H9 (cell line): ENCODE results near the gene FXYD4. TPM values are rescaled to one million over a fixed set of nuclear protein-coding genes. Genes with fewer than 3 reads are reported as not detected.
A peak's percentile ranks its signal among the peaks of the same experiment; 100 is the strongest.

Experiments used
- DNase-seq: peaks from one replicate; pipeline ENCODE4 v3.0.0-alpha.2; 2017
- H2AFZ ChIP-seq: one replicate; pipeline ENCODE4 v1.6.1; 2013; ENCODE audit warnings: mild to moderate bottlenecking, low read length, control low read depth, moderate library complexity
- H2AK5ac ChIP-seq: 2 replicates; pipeline ENCODE4 v1.6.1; 2013; ENCODE audit warnings: low read length, control low read depth, mixed read lengths; ENCODE audit not compliant: insufficient read length
- H2BK120ac ChIP-seq: one replicate; pipeline ENCODE4 v1.6.1; 2013; ENCODE audit warnings: low read depth, mild to moderate bottlenecking, low read length, control low read depth, inconsistent platforms; ENCODE audit not compliant: poor library complexity, severe bottlenecking
- H2BK12ac ChIP-seq: 2 replicates; pipeline ENCODE4 v1.6.1; 2013; ENCODE audit warnings: low read length, control low read depth, mixed read lengths, low read depth; ENCODE audit not compliant: insufficient read length
- H2BK15ac ChIP-seq: 2 replicates; pipeline ENCODE4 v1.6.1; 2013; ENCODE audit warnings: low read depth, low read length, control low read depth
- H2BK20ac ChIP-seq: one replicate; pipeline ENCODE4 v1.6.1; 2013; ENCODE audit warnings: low read depth, mild to moderate bottlenecking, low read length, control low read depth, inconsistent platforms; ENCODE audit not compliant: poor library complexity, severe bottlenecking
- H2BK5ac ChIP-seq: 2 replicates; pipeline ENCODE4 v1.6.1; 2013; ENCODE audit warnings: low read length, control low read depth, mixed read lengths; ENCODE audit not compliant: insufficient read length
- H3K14ac ChIP-seq: 2 replicates; pipeline ENCODE4 v1.6.1; 2013; ENCODE audit warnings: low read length, control low read depth; ENCODE audit not compliant: insufficient read depth
- H3K18ac ChIP-seq: 2 replicates; pipeline ENCODE4 v1.6.1; 2013; ENCODE audit warnings: low read depth, mild to moderate bottlenecking, mixed read lengths, low read length, control low read depth; ENCODE audit not compliant: insufficient read length
- H3K23ac ChIP-seq: 2 replicates; pipeline ENCODE4 v1.6.1; 2013; ENCODE audit warnings: low read length, control low read depth, mixed read lengths, low read depth; ENCODE audit not compliant: insufficient read length
- H3K23me2 ChIP-seq: 2 replicates; pipeline ENCODE4 v1.6.1; 2013; ENCODE audit warnings: low read depth, mild to moderate bottlenecking, mixed read lengths, low read length, control low read depth; ENCODE audit not compliant: insufficient read length, poor library complexity, severe bottlenecking
- H3K27ac ChIP-seq: 2 replicates; pipeline ENCODE4 v1.5.1; 2013; ENCODE audit warnings: low read length, control low read depth, mixed read lengths, low read depth; ENCODE audit not compliant: insufficient read length
- H3K27me3 ChIP-seq: 2 replicates; pipeline ENCODE4 v1.6.1; 2013; ENCODE audit warnings: low read length, control low read depth, inconsistent platforms; ENCODE audit not compliant: insufficient read depth
- H3K4ac ChIP-seq: 2 replicates; pipeline ENCODE4 v1.6.1; 2013; ENCODE audit warnings: low read depth, mild to moderate bottlenecking, control low read depth, inconsistent platforms, low read length, moderate library complexity
- H3K4me1 ChIP-seq: 2 replicates; pipeline ENCODE4 v1.6.1; 2013; ENCODE audit warnings: low read length, control low read depth, inconsistent platforms; ENCODE audit not compliant: insufficient read depth
- H3K4me2 ChIP-seq: 2 replicates; pipeline ENCODE4 v1.6.1; 2013; ENCODE audit warnings: low read length, control low read depth, mixed read lengths; ENCODE audit not compliant: insufficient read length, insufficient read depth
- H3K56ac ChIP-seq: 2 replicates; pipeline ENCODE4 v1.6.1; 2013; ENCODE audit warnings: low read depth, mild to moderate bottlenecking, mixed read lengths, low read length, control low read depth; ENCODE audit not compliant: insufficient read length
- H3K79me1 ChIP-seq: 2 replicates; pipeline ENCODE4 v1.6.1; 2013; ENCODE audit warnings: low read depth, mild to moderate bottlenecking, moderate library complexity, low read length, control low read depth, inconsistent platforms; ENCODE audit not compliant: insufficient read depth, poor library complexity, severe bottlenecking
- H3K79me2 ChIP-seq: 2 replicates; pipeline ENCODE4 v1.6.1; 2013; ENCODE audit warnings: low read length, control low read depth, inconsistent platforms; ENCODE audit not compliant: insufficient read depth
- H3K9ac ChIP-seq: 2 replicates; pipeline ENCODE4 v1.6.1; 2013; ENCODE audit warnings: low read length, control low read depth, mixed read lengths; ENCODE audit not compliant: insufficient read length; ENCODE audit errors: extremely low read depth
- H3K9me3 ChIP-seq: one replicate; pipeline ENCODE4 v1.6.1; 2013; ENCODE audit warnings: low read depth, low read length, inconsistent platforms; ENCODE audit not compliant: control insufficient read depth
- H3T11ph ChIP-seq: one replicate; pipeline ENCODE4 v1.6.1; 2013; ENCODE audit warnings: mild to moderate bottlenecking, low read length, control low read depth, inconsistent platforms
- H4K20me1 ChIP-seq: one replicate; pipeline ENCODE4 v1.6.1; 2013; ENCODE audit not compliant: control insufficient read depth, insufficient read length, insufficient read depth
- H4K5ac ChIP-seq: 2 replicates; pipeline ENCODE4 v1.6.1; 2013; ENCODE audit warnings: low read depth, mild to moderate bottlenecking, mixed read lengths, low read length, control low read depth; ENCODE audit not compliant: insufficient read length
- H4K8ac ChIP-seq: replicated peaks from 2 replicates; pipeline ENCODE4 v1.6.1; 2013; ENCODE audit warnings: low read length, control low read depth, mixed read lengths, low read depth; ENCODE audit not compliant: insufficient read length
- H4K91ac ChIP-seq: 2 replicates; pipeline ENCODE4 v1.6.1; 2013; ENCODE audit warnings: low read depth, mild to moderate bottlenecking, moderate library complexity, mixed read lengths, low read length, control low read depth; ENCODE audit not compliant: insufficient read length
- H3K27ac Mint-ChIP-seq, 3 experiments: 2 replicates in 2 of 3; 3 replicates in 1 of 3; pipeline ENCODE4 v1.8.0; 2020 to 2021; ENCODE audit warnings: mixed read lengths in 3 of 3, mild to moderate bottlenecking in 1 of 3, moderate library complexity in 1 of 3
- H3K27me3 Mint-ChIP-seq: 2 replicates; pipeline ENCODE4 v1.8.0; 2021; ENCODE audit warnings: low read depth, mild to moderate bottlenecking, moderate library complexity, mixed read lengths
- H3K36me3 Mint-ChIP-seq, 3 experiments: 2 replicates in 2 of 3; 3 replicates in 1 of 3; pipeline ENCODE4 v1.8.0; 2020 to 2021; ENCODE audit warnings: low read depth in 3 of 3, mixed read lengths in 3 of 3; ENCODE audit not compliant: insufficient read depth in 1 of 3
- H3K4me1 Mint-ChIP-seq, 2 experiments: 2 replicates each; pipeline ENCODE4 v1.8.0; 2020; ENCODE audit warnings: mixed read lengths in 2 of 2
- H3K4me3 Mint-ChIP-seq, 2 experiments: 2 replicates in 1 of 2; 3 replicates in 1 of 2; pipeline ENCODE4 v1.8.0; 2020 to 2021; ENCODE audit warnings: mild to moderate bottlenecking in 2 of 2, mixed read lengths in 2 of 2, moderate library complexity in 1 of 2
- H3K9me3 Mint-ChIP-seq, 2 experiments: 2 replicates in 1 of 2; 3 replicates in 1 of 2; pipeline ENCODE4 v1.8.0; 2020; ENCODE audit warnings: mild to moderate bottlenecking in 2 of 2, mixed read lengths in 2 of 2, moderate library complexity in 1 of 2
- WGBS: extraction: QIAGEN DNeasy Blood & Tissue Kit; methylation state at CpG from one replicate; pipeline ENCODE4 v1.1.7; 2013; ENCODE audit warnings: missing lambda C conversion rate, low lambda C conversion rate, mixed read lengths; ENCODE audit not compliant: insufficient read length; ENCODE audit errors: extremely low coverage; 5-methylcytosine and 5-hydroxymethylcytosine counted together
- total RNA-seq: library from RNA; stranded (reverse); gene quantifications from 2 replicates; pipeline ENCODE4 v1.2.1, GENCODE V29; 2021
- TF ChIP-seq, protein P1 (sequence below): fragments of 200-600 bp; sonication (generic); conservative IDR thresholded peaks from 3 replicates; pipeline ENCODE4 v1.8.0; 2021; ENCODE audit warnings: antibody characterized with exemption, mild to moderate bottlenecking

Gene FXYD4
- total RNA-seq, 1 experiment from 2014 or later = not detected

GRCh38 chr10:43408710-43409384, 37.4 kb downstream of the FXYD4 start, which contains the start of gene HNRNPF:
HNRNPF (minus strand) TSS chr10:43409186; CDS start chr10:43387884, 21,302 bp downstream.
- Histone ChIP-seq H2AFZ (no peak within 1 kb of the TSS), H2BK5ac (no peak within 1 kb of the TSS), H2BK20ac (no peak within 1 kb of the TSS), H3K4ac (no peak within 1 kb of the TSS; the same call in 1 of the 2 replicates), H3K79me1 (no peaks in the 10 kb centered on the region), H4K91ac (no peak within 1 kb of the TSS), H3K9me3 (no peaks in the 10 kb centered on the region), H4K20me1 (no peaks in the 10 kb centered on the region), H3K4me2 (peak within 1 kb of the TSS; percentile 64), H3K27ac (peak within 1 kb of the TSS; percentile 3), H3K4me1 (no peaks in the 10 kb centered on the region), H2AK5ac (no peak within 1 kb of the TSS), H2BK120ac (peak within 1 kb of the TSS; percentile 63), H4K8ac (no peak within 1 kb of the TSS), H3K23ac (no peak within 1 kb of the TSS), H3K23me2 (peaks cover 4% of the 10 kb centered on the region), H3T11ph (no peak within 1 kb of the TSS), H2BK12ac (no peak within 1 kb of the TSS), H3K14ac (peak within 1 kb of the TSS; percentile 95), H3K27me3 (no peaks in the 10 kb centered on the region), H4K5ac (no peak within 1 kb of the TSS), H3K18ac (peak within 1 kb of the TSS; percentile 94), H3K9ac (peak within 1 kb of the TSS; percentile 90), H3K56ac (no peak within 1 kb of the TSS), H2BK15ac (no peak within 1 kb of the TSS), H3K79me2 (peaks cover 34% of the 10 kb centered on the region)
- no CpG with 5 or more reads among the region's 68 CpGs for WGBS
- H3K4me3 Mint-ChIP-seq = peak within 1 kb of the TSS; percentile 98 to 99
- DNase-seq = peak; percentile 97
- H3K27ac Mint-ChIP-seq = peak within 1 kb of the TSS; percentile 97 to 99 (median 99); a peak in 6 of 7 replicates
- H3K4me1 Mint-ChIP-seq = peaks cover 20 to 31% of the 10 kb centered on the region in 2 experiments
- peaks cover 0 to 18% (median 7%) of the 10 kb centered on the region in 3 experiments; a peak in 4 of 7 replicates for H3K36me3 Mint-ChIP-seq
- TF ChIP-seq, protein P1, sequence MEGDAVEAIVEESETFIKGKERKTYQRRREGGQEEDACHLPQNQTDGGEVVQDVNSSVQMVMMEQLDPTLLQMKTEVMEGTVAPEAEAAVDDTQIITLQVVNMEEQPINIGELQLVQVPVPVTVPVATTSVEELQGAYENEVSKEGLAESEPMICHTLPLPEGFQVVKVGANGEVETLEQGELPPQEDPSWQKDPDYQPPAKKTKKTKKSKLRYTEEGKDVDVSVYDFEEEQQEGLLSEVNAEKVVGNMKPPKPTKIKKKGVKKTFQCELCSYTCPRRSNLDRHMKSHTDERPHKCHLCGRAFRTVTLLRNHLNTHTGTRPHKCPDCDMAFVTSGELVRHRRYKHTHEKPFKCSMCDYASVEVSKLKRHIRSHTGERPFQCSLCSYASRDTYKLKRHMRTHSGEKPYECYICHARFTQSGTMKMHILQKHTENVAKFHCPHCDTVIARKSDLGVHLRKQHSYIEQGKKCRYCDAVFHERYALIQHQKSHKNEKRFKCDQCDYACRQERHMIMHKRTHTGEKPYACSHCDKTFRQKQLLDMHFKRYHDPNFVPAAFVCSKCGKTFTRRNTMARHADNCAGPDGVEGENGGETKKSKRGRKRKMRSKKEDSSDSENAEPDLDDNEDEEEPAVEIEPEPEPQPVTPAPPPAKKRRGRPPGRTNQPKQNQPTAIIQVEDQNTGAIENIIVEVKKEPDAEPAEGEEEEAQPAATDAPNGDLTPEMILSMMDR = no peak
- peaks cover 2 to 3% of the 10 kb centered on the region in 2 experiments; a peak in 2 of 5 replicates for H3K9me3 Mint-ChIP-seq
- peaks cover 1% of the 10 kb centered on the region; the same call in 1 of the 2 replicates for H3K27me3 Mint-ChIP-seq
